Mesothelial cell of epicardium (in vitro differentiated cells): ENCODE results near the gene AKAP8. TPM values are rescaled to one million over a fixed set of nuclear protein-coding genes. Genes with fewer than 3 reads are reported as not detected.
A peak's percentile ranks its signal among the peaks of the same experiment; 100 is the strongest.

Experiments used
- DNase-seq, 2 experiments: peaks; one replicate each; pipeline ENCODE4 v3.0.0; 2021; ENCODE audit warnings: low spot score in 2 of 2; ENCODE audit not compliant: unreplicated experiment in 2 of 2
- H3K27ac Mint-ChIP-seq: 2 replicates; pipeline ENCODE4 v1.8.0; 2021; ENCODE audit warnings: mixed read lengths
- H3K27me3 Mint-ChIP-seq: 2 replicates; pipeline ENCODE4 v1.8.0; 2021; ENCODE audit warnings: low read depth, mixed read lengths
- H3K36me3 Mint-ChIP-seq: 2 replicates; pipeline ENCODE4 v1.8.0; 2021; ENCODE audit warnings: mixed read lengths
- H3K4me1 Mint-ChIP-seq: 2 replicates; pipeline ENCODE4 v1.8.0; 2021; ENCODE audit warnings: mixed read lengths
- H3K4me3 Mint-ChIP-seq: 2 replicates; pipeline ENCODE4 v1.8.0; 2021; ENCODE audit warnings: mild to moderate bottlenecking, moderate library complexity, mixed read lengths
- H3K9me3 Mint-ChIP-seq: 2 replicates; pipeline ENCODE4 v1.8.0; 2021; ENCODE audit warnings: mixed read lengths
- total RNA-seq: library from RNA; stranded (reverse); gene quantifications from 3 replicates; pipeline ENCODE4 v1.2.1, GENCODE V29; 2021
- TF ChIP-seq, protein P1 (sequence below): fragments of 200-600 bp; sonication (generic); IDR thresholded peaks from one replicate; pipeline ENCODE4 v1.5.0; 2021; ENCODE audit warnings: antibody characterized with exemption; ENCODE audit not compliant: unreplicated experiment

The AKAP8 gene
- total RNA-seq, 1 donor from 2014 or later: 43.5 TPM

DNA sequence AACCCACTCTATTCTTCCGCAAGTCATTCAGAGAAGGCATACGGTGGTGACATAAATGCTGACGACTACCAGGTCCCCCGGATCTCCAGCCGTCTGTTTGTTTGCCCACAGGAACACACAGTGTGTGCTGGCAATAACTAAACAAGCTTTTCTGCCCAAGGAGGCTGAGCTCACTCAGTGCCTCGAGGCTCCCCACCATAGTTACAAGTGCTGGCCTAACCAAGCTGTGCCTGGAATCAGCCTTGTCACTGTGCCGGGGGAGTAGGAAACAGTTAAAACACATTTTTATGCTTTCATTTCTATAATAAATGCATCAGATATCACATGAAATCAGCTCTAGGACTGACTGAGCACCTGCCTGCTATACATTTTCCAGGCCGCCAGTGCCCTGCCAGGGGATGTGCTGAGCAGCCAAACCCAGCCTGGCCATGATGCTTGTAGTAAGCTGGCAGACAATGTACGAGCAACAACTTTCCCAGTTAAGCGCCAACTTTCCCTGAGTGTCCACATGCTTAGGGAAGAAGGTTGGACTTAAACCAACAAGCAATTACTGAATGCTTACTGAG is 75.4 kb downstream of the AKAP8 start:
- TF ChIP-seq, protein P1, sequence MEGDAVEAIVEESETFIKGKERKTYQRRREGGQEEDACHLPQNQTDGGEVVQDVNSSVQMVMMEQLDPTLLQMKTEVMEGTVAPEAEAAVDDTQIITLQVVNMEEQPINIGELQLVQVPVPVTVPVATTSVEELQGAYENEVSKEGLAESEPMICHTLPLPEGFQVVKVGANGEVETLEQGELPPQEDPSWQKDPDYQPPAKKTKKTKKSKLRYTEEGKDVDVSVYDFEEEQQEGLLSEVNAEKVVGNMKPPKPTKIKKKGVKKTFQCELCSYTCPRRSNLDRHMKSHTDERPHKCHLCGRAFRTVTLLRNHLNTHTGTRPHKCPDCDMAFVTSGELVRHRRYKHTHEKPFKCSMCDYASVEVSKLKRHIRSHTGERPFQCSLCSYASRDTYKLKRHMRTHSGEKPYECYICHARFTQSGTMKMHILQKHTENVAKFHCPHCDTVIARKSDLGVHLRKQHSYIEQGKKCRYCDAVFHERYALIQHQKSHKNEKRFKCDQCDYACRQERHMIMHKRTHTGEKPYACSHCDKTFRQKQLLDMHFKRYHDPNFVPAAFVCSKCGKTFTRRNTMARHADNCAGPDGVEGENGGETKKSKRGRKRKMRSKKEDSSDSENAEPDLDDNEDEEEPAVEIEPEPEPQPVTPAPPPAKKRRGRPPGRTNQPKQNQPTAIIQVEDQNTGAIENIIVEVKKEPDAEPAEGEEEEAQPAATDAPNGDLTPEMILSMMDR: no peak
- H3K4me1 Mint-ChIP-seq: peaks cover 22% of the 10 kb centered on the region
- H3K4me3 Mint-ChIP-seq: no peak overlapping the region
- peaks cover 21% of the 10 kb centered on the region for H3K36me3 Mint-ChIP-seq
- no peak for DNase-seq
- peak overlapping the region; percentile 67 for H3K27ac Mint-ChIP-seq
- H3K27me3 Mint-ChIP-seq: no peaks in the 10 kb centered on the region
- H3K9me3 Mint-ChIP-seq: peaks cover 8% of the 10 kb centered on the region

Other genes with a start within 250 kb of the AKAP8 start
- gene NOTCH3, start 178.8 kb downstream of the AKAP8 start, total RNA-seq: 192 to 204 TPM (median 192 TPM) in 3 replicates
- 2.1 to 2.4 TPM (median 2.1 TPM) in 3 replicates for gene EPHX3, start 147.3 kb downstream of the AKAP8 start, total RNA-seq
- gene BRD4, start 47.2 kb downstream of the AKAP8 start, total RNA-seq: 148 to 153 TPM (median 152 TPM) in 3 replicates
- 239 to 262 TPM (median 254 TPM) in 3 replicates for gene AKAP8L, start 39.2 kb upstream of the AKAP8 start, total RNA-seq
- gene WIZ, start 70.2 kb upstream of the AKAP8 start, total RNA-seq: 57.5 to 62.0 TPM (median 60.4 TPM) in 3 replicates
- gene RASAL3, start 84.8 kb upstream of the AKAP8 start, total RNA-seq: not detected in 3 replicates
- gene PGLYRP2, start 99.7 kb upstream of the AKAP8 start, total RNA-seq: not detected in 3 replicates
- not detected in 3 replicates for gene CYP4F22, start 128.7 kb upstream of the AKAP8 start, total RNA-seq
- not detected in 3 replicates for gene CYP4F8, start 235.4 kb upstream of the AKAP8 start, total RNA-seq